Nephron (organoid): ENCODE measurements around the gene TAF4B.
"Not testable (repeated sequence)": the region's sequence is repeated elsewhere in the genome, so short reads cannot be mapped to it uniquely, and the experiment has no call there.

Experiments
- H3K27ac Mint-ChIP-seq, 3 experiments: 2 replicates each; pipeline ENCODE4 v1.8.0; 2020; ENCODE audit warnings: mixed read lengths in 3 of 3, mild to moderate bottlenecking in 2 of 3, moderate library complexity in 1 of 3
- H3K27me3 Mint-ChIP-seq: 2 replicates; pipeline ENCODE4 v1.8.0; 2021; ENCODE audit warnings: low read depth, mild to moderate bottlenecking, moderate library complexity, mixed read lengths
- H3K36me3 Mint-ChIP-seq: 2 replicates; pipeline ENCODE4 v1.8.0; 2020; ENCODE audit warnings: low read depth, mixed read lengths
- H3K4me1 Mint-ChIP-seq: 2 replicates; pipeline ENCODE4 v1.8.0; 2020; ENCODE audit warnings: mixed read lengths
- H3K4me3 Mint-ChIP-seq, 3 experiments: 2 replicates each; pipeline ENCODE4 v1.8.0; 2020; ENCODE audit warnings: mild to moderate bottlenecking in 3 of 3, mixed read lengths in 3 of 3, moderate library complexity in 2 of 3
- H3K9me3 Mint-ChIP-seq: 2 replicates; pipeline ENCODE4 v1.8.0; 2020; ENCODE audit warnings: mixed read lengths
- TF ChIP-seq, protein P1 (sequence below), 3 experiments: fragments of 200-600 bp; sonication (generic); IDR thresholded peaks; one replicate each; pipeline ENCODE4 v1.5.0; 2021; ENCODE audit warnings: antibody characterized with exemption in 3 of 3; ENCODE audit not compliant: unreplicated experiment in 3 of 3

Gene TAF4B

DNA sequence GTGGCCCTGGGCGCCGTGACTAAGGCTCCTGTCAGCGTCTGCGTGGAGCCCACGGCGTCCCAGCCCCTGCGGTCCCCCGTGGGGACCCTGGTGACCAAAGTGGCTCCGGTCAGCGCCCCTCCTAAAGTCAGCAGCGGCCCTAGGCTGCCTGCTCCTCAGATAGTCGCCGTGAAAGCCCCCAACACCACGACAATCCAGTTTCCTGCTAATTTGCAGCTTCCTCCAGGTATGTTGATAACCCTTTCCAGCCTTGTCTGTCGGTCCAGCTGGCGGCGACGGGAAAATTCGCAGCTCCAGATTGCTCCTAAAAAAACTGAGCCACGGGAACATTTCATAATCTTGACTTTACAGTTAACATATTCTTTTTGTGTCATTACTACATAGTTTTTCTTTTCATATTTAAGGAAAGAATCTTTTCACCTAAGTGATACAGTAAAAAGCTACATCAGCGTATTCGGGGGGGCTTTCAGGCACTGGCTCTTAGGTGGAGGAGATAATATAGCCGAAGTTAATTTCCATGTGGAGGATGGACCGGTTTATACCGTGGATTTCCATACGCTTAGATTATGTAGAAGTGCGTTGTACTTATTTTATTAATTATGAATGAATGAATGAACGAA lies 916 bp downstream of the TAF4B start:
- TF ChIP-seq, protein P1, sequence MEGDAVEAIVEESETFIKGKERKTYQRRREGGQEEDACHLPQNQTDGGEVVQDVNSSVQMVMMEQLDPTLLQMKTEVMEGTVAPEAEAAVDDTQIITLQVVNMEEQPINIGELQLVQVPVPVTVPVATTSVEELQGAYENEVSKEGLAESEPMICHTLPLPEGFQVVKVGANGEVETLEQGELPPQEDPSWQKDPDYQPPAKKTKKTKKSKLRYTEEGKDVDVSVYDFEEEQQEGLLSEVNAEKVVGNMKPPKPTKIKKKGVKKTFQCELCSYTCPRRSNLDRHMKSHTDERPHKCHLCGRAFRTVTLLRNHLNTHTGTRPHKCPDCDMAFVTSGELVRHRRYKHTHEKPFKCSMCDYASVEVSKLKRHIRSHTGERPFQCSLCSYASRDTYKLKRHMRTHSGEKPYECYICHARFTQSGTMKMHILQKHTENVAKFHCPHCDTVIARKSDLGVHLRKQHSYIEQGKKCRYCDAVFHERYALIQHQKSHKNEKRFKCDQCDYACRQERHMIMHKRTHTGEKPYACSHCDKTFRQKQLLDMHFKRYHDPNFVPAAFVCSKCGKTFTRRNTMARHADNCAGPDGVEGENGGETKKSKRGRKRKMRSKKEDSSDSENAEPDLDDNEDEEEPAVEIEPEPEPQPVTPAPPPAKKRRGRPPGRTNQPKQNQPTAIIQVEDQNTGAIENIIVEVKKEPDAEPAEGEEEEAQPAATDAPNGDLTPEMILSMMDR (IDR thresholded peaks at IDR 0.05; ENCODE audit: unreplicated experiment in 3 of 3), result no peak
- peaks cover 13% of the 10 kb centered on the region for H3K4me1 Mint-ChIP-seq
- peak overlapping the region in 1 of 3 experiments; percentile 71 for H3K27ac Mint-ChIP-seq
- no peaks in the 10 kb centered on the region for H3K9me3 Mint-ChIP-seq
- peak overlapping the region; percentile 90 to 99 (median 95) for H3K4me3 Mint-ChIP-seq
- H3K36me3 Mint-ChIP-seq, result no peaks in the 10 kb centered on the region
- peaks cover 33% of the 10 kb centered on the region for H3K27me3 Mint-ChIP-seq

- TF ChIP-seq, protein P1 (IDR thresholded peaks at IDR 0.05; ENCODE audit: unreplicated experiment in 3 of 3), result no peak
- Mint-ChIP-seq H3K9me3 (no peaks in the 10 kb centered on the region), H3K27ac (no peak overlapping the region), H3K36me3 (no peaks in the 10 kb centered on the region), H3K4me1 (peaks cover 13% of the 10 kb centered on the region), H3K4me3 (peak overlapping the region in 2 of 3 experiments; percentile 95 to 99), H3K27me3 (peaks cover 32% of the 10 kb centered on the region)
These were observed 2.5 kb downstream of the TAF4B start for GRCh38 chr18:26228562-26229260.

- H3K4me1 Mint-ChIP-seq, result peaks cover 13% of the 10 kb centered on the region
- H3K9me3 Mint-ChIP-seq, result no peaks in the 10 kb centered on the region
- H3K27ac Mint-ChIP-seq, result no peak overlapping the region
- peaks cover 18% of the 10 kb centered on the region for H3K27me3 Mint-ChIP-seq
- TF ChIP-seq, protein P1 (IDR thresholded peaks at IDR 0.05; ENCODE audit: unreplicated experiment in 3 of 3), result no peak
- no peaks in the 10 kb centered on the region for H3K36me3 Mint-ChIP-seq
- no peak overlapping the region for H3K4me3 Mint-ChIP-seq
These were observed 4.3 kb downstream of the TAF4B start for GRCh38 chr18:26230497-26230896.

DNA sequence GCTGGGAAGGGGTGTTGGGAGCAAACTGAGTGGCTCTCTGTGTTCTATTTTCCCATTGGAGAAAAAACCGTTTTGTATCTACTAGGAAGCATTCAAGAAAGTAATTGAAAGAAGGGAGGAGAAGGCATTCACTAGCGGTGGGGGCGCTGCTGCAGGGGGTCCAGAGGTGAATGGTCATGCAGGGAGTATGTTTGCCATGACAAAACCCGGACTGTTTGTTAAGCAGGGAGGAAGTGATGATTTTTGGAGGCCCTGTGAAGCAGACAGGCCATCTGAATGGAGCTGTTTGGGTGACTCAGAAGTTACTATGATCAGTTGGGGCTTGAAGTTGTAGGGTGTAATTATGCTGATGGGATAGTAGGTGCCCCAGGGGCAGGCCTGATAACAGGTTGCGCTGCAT lies 7.0 kb downstream of the TAF4B start:
- Mint-ChIP-seq H3K4me1 (no peaks in the 10 kb centered on the region), H3K27me3 (no peaks in the 10 kb centered on the region)
- TF ChIP-seq, protein P1 (IDR thresholded peaks at IDR 0.05; ENCODE audit: unreplicated experiment in 3 of 3), result no peak

DNA sequence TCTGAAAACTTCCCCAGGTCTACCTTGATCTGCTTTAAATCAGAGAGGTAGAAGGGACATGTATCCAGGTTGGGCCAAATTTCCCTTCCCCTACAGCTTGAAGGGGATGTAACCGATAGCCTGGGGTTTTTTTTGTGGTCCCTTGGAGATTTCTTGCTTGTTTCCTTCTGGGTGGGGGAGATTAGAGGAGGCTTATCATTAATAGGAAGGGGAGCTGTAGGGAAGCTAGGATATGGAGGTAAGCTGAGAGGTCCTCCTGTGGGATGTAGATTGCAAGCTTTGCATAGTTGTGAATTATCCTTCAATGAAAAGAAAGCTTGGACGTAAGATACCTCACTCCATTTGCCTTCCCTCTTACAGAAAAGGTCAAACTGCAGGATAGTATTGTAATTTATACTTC lies 11.1 kb downstream of the TAF4B start:
- not testable (repeated sequence) for H3K27ac Mint-ChIP-seq, H3K27me3 Mint-ChIP-seq, H3K4me1 Mint-ChIP-seq, H3K36me3 Mint-ChIP-seq, H3K4me3 Mint-ChIP-seq
- H3K9me3 Mint-ChIP-seq, result peaks cover 21% of the 10 kb centered on the region

More for the DNA sequence above, 7.0 kb downstream of the TAF4B start:
- Mint-ChIP-seq H3K4me3 (no peak overlapping the region), H3K36me3 (no peaks in the 10 kb centered on the region), H3K27ac (no peak overlapping the region), H3K9me3 (peaks cover 9% of the 10 kb centered on the region)

- H3K27ac Mint-ChIP-seq, H3K4me1 Mint-ChIP-seq, H3K36me3 Mint-ChIP-seq, H3K4me3 Mint-ChIP-seq, H3K27me3 Mint-ChIP-seq: not testable (repeated sequence)
- peaks cover 33% of the 10 kb centered on the region for H3K9me3 Mint-ChIP-seq
These were observed 12.5 kb downstream of the TAF4B start for GRCh38 chr18:26238718-26239117.

- Mint-ChIP-seq H3K36me3 (peaks cover 16% of the 10 kb centered on the region), H3K9me3 (peaks cover 45% of the 10 kb centered on the region)
- H3K27ac Mint-ChIP-seq, H3K4me1 Mint-ChIP-seq, H3K4me3 Mint-ChIP-seq, H3K27me3 Mint-ChIP-seq: not testable (repeated sequence)
These were observed 16.1 kb downstream of the TAF4B start for GRCh38 chr18:26242392-26242791.

- H3K27ac Mint-ChIP-seq, H3K4me3 Mint-ChIP-seq, H3K27me3 Mint-ChIP-seq, H3K4me1 Mint-ChIP-seq: not testable (repeated sequence)
- peaks cover 16% of the 10 kb centered on the region for H3K36me3 Mint-ChIP-seq
- peaks cover 44% of the 10 kb centered on the region for H3K9me3 Mint-ChIP-seq
These were observed 19.2 kb downstream of the TAF4B start for GRCh38 chr18:26245434-26245833.
